ENCODE measurements around the gene FNDC3B.

Gene FNDC3B

DNA sequence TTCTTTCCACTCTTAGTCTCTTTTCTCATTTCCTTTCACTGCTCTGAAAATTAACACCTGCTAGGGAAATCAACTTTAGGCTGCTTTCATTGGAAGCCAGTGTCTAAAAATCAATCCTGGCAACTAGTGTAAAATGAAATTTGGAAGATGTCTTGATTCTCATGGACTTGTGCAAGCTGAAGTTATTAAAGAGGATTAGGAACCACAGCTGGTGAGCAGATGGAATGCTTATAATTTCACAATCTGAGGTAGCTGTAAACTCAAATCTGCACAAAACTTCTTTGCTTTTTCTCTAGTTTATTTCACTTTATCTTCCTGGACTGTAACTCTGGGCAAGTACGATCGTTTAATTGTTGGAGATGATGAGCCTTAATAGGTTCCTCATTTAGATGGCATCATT is 233.3 kb downstream of the FNDC3B start:
- DNase-seq = peak; percentile 63

- no peak for DNase-seq
These were observed 234.0 kb downstream of the FNDC3B start for GRCh38 chr3:172273378-172273777.

- DNase-seq = no peak
These were observed 235.5 kb downstream of the FNDC3B start for GRCh38 chr3:172274906-172275305.

DNA sequence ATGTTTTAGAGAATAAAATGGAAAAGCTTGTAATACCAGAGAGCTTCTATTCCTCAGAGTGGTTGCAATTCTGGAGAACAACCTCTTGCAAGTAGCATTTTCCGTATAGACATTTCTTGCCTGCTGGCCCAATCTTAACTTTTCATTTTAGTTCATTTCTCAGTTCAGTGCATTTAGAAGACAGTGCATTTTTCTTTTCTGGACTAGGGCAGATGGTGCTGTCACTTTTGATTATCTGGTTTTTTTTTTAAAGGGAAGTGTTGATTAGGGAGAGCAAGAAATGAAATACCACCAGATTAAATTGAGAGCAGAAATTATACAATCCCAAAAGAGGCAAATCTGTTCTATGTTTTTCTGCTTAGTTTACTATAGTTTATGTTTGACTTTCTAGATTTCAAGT is 236.2 kb downstream of the FNDC3B start:
- DNase-seq = no peak

- DNase-seq = no peak
These were observed 236.7 kb downstream of the FNDC3B start for GRCh38 chr3:172276103-172276502.

DNA sequence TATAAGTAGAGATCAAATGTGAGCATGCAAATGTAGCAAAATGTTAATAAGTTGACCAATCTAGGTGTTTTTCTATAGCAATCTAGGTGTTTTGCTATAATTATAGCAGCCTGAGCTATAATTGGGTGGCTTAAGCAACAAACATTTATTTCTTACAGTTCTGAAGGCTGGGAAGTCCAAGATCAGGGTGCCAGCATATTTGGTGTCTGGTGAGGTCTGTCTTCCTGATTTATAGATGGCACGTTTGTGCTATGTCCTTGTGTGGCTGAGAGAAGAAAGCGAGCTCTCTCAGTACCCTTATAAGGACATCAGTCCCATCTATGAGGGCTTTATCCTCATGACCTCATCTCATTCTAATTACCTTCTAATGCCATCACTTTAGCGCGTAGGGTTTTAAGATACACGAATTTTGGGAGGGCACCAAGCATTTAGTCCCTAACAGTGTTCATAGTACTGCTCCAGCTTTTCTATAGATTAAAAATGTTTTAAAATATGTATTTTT is 237.8 kb downstream of the FNDC3B start:
- no peak for DNase-seq

- DNase-seq = peak; percentile 51
These were observed 239.8 kb downstream of the FNDC3B start for GRCh38 chr3:172279191-172279640.

DNA sequence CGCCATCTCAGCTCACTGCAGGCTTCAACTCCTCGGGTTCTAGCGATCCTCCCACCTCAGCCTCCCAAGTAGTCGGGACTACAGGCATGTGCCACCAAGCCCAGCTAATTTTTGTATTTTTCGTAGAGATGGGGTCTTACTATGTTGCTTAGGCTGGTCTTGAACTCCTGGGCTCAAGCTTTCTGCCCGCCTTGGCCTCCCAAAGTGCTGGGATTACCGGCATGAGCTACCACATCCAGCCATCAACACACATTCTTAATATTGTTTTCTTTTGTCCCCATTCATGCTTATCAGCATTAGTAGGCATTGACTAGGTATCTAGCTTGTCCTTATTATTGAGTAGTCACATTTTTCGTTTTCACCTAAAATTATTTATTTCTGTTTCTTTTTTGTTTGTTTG is 240.6 kb downstream of the FNDC3B start:
- DNase-seq = no peak

DNA sequence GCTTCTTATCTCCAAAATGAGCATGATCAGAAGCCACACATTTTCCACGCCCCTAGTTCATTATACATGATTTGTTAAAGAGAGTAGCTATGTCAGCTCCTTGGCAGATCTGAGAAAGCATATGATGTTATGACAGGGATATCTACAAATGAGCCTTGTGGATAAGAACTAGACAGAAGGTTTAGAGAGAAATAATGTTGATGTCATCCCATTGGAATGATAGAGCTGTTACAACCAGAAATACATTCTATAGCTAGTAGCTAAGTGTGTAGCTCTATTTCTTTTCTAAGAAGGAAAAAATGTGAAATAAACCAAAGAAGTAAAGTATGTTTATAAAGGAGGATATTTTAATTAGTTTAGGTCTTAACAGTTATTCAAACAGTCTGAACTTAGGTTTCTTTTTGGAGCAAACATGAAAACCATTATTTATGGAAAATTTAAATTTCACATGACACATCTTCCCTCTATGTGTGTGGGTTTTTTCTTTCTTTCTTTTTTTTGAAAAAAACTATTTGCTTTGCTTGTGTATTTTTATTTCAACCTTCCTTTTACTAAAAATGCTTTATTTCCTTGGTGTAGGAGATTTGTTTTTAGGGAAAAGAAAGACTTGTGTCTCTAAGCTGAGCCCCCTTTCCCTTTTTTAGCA is 241.2 kb downstream of the FNDC3B start:
- peak; percentile 91 for DNase-seq

GRCh38 chr3:172281884-172282283 is 242.5 kb downstream of the FNDC3B start:
- no peak for DNase-seq

DNA sequence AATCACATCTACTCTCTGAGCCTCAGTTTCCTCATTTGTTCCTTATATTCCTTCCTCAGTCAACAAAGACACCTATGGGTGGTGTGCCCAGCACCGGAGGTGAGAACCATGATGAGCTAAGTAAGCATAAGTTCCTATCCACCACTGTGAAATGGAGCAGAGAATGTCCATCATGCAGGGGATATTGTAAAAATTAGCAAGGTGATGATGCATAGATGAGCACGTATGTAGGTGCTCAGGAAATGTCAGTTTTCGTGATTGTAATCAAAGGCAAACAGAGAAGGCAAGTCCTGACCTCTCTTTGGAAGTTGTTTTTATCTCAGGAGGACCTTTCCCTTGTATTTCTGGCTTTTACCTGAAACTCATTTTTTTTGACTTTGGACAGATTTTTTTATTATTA is 243.5 kb downstream of the FNDC3B start:
- DNase-seq = no peak

DNA sequence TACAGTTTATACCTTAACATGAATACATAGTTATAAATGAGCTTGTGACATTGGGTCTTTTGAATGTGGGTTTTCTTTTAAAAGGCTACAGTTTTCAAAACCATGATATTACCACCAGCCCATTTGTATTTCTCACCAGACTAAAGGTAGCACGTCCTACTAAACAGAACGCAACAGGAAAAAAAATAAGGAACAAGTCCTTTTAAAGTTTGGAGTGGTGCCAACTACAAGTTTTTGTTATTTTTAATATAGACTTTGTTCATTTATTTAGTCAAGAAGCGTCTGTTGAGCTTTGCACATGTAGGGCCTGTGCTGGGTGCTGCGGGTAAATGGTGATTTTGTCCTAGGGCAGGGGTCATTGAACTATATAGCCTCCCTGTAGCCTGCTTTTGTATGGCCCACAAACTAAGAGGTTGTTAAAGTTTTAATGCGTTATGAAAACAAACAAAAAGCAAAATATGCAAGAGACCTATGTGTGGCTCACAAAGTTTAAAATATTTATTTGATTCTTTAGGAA is 244.5 kb downstream of the FNDC3B start:
- no peak for DNase-seq

GRCh38 chr3:172285844-172286243 is 246.5 kb downstream of the FNDC3B start:
- DNase-seq = peak; percentile 90

DNA sequence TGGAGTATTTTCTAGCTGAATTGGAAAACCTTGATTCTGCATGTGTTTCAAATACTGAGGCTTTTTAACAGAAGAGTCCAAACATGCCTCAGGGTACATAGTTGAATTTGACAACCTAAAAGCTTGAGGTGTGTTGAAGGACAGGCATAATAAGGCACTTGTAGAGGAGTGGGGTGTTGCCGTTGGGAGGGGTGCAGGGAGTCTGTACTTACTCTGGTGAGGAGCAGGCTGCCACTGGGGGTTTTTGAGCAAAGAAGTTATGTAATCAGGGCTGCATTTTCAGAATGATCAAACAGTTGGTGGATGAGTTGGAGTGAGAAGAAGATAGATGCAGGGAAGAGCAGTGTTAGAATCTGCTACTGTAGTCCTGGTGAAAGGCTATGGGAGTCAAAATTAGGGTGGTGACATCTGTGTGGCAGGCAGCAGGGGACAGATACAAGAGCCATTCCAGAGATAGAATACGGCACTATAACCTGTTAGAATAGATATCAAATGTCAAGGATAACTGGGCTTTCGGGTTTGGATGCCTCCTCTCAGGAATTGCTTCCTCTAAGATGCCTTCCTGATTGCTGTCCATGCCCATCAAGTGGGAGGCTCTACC is 247.3 kb downstream of the FNDC3B start:
- DNase-seq = no peak

- DNase-seq = no peak
These were observed 248.6 kb downstream of the FNDC3B start for GRCh38 chr3:172287937-172288477.

- no peak for DNase-seq
These were observed 249.3 kb downstream of the FNDC3B start for GRCh38 chr3:172288651-172289050.

GRCh38 chr3:172289583-172289982 is 250.2 kb downstream of the FNDC3B start:
- DNase-seq = no peak

DNA sequence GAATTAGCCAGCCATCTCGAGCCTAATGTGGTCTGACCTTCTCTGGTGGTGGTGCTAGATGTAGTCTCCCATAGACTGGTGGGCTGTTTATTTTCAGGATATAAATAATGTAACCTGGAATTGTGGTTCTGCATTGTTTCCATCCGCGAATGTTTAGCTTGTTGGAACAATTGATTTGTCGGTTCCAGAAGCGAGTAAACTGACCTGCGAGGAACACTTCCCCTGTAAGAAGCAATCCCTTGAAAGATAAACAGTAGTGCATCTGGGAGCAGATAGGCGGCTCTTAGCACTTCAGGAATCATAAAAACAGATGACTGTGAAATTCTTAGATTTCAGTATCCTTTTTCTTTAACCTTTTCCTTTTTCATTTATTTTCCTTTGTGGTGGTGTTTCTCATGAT is 251.1 kb downstream of the FNDC3B start:
- DNase-seq = no peak

- no peak for DNase-seq
These were observed 252.3 kb downstream of the FNDC3B start for GRCh38 chr3:172291650-172292049.

DNA sequence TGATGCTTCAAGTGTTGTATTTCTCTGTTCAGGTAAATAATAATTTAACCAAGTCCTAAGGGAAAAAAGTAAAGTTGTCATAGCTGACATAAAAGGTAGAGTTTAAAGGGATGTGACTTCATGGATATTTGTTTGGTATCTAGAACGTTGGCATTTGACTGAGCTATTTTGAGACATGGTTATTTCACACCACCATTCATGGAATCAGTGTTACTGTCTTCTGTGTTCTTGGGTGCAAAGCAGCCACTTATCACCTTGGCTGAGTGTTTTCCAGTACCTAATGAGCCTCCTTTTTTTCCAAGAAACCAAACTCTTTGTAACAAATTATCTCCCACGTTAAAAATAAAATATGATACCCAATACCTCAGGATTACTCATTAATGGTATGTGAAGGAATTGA is 253.0 kb downstream of the FNDC3B start:
- DNase-seq = no peak

GRCh38 chr3:172293093-172293492 is 253.7 kb downstream of the FNDC3B start:
- DNase-seq = no peak

GRCh38 chr3:172294223-172294806 is 254.9 kb downstream of the FNDC3B start:
- DNase-seq = no peak

- no peak for DNase-seq
These were observed 257.0 kb downstream of the FNDC3B start for GRCh38 chr3:172296248-172296974.

Measured in fibroblast of upper back skin (primary cell).